Prostate gland (tissue), 2 donors: ENCODE results near the gene ADRM1. TPM values are rescaled to one million over a fixed set of nuclear protein-coding genes. Genes with fewer than 3 reads are reported as not detected.

Experiments
- DNase-seq: peaks from one replicate; pipeline ENCODE4 v3.0.0-alpha.2; 2019; ENCODE audit warnings: low spot score
- H3K27ac ChIP-seq, 2 donors: fragments of 200-600 bp; sonication (generic); 2 replicates each; pipeline ENCODE4 v1.5.1; 2017 to 2019
- H3K27me3 ChIP-seq: fragments of 200-600 bp; sonication (generic); replicated peaks from 2 replicates; pipeline ENCODE4 v1.5.1; 2019; ENCODE audit not compliant: insufficient read depth
- H3K36me3 ChIP-seq, 2 donors: fragments of 200-600 bp; sonication (generic); 1 replicate in 1 of 2; 2 replicates in 1 of 2; pipeline versions ENCODE4 v1.5.1 to v1.8.1; 2017 to 2019
- H3K4me1 ChIP-seq: fragments of 200-600 bp; sonication (generic); replicated peaks from 2 replicates; pipeline ENCODE4 v1.5.1; 2019
- H3K4me3 ChIP-seq, 2 donors: fragments of 200-600 bp; sonication (generic); 2 replicates each; pipeline ENCODE4 v1.5.1; 2017 to 2019
- H3K9me3 ChIP-seq: fragments of 200-600 bp; sonication (generic); 2 replicates; pipeline ENCODE4 v1.5.1; 2017
- POLR2A ChIP-seq: fragments of 450-650 bp; IDR thresholded peaks from one replicate; pipeline ENCODE4 v1.6.1; 2016; ENCODE audit warnings: antibody characterized with exemption, mild to moderate bottlenecking
- POLR2AphosphoS5 ChIP-seq: sonication (generic); formaldehyde crosslinking; IDR thresholded peaks from one replicate; pipeline ENCODE4 v1.6.1; 2017; ENCODE audit warnings: antibody characterized with exemption
- WGBS: methylation state at CpG from one replicate; pipeline ENCODE4 v1.1.5; 2018; 5-methylcytosine and 5-hydroxymethylcytosine counted together
- intact Hi-C: fragments of 100-400 bp; cut with DNase I; formaldehyde crosslinking; loops from one replicate; pipeline ENCODE4 v1.14.2; 2022
- total RNA-seq, 2 donors: library from RNA; depleted of rRNA; stranded (reverse); fragments of >200 nt; gene quantifications; one replicate each; pipeline ENCODE4 v1.1.0, GENCODE V29; 2016
- TF ChIP-seq, protein P1 (sequence below), 4 experiments: fragments of 200-600 bp in 2 of 4; fragments of 450-650 bp in 2 of 4; sonication (generic) in 2 of 4; IDR thresholded peaks; 1 replicate in 3 of 4; 2 replicates in 1 of 4; pipeline ENCODE4 v1.5.1; 2016 to 2019; ENCODE audit warnings: antibody characterized with exemption in 4 of 4, mild to moderate bottlenecking in 2 of 4, moderate library complexity in 2 of 4

ADRM1 gene
- total RNA-seq, 2 donors from 2014 or later = 149 to 207 TPM

DNA sequence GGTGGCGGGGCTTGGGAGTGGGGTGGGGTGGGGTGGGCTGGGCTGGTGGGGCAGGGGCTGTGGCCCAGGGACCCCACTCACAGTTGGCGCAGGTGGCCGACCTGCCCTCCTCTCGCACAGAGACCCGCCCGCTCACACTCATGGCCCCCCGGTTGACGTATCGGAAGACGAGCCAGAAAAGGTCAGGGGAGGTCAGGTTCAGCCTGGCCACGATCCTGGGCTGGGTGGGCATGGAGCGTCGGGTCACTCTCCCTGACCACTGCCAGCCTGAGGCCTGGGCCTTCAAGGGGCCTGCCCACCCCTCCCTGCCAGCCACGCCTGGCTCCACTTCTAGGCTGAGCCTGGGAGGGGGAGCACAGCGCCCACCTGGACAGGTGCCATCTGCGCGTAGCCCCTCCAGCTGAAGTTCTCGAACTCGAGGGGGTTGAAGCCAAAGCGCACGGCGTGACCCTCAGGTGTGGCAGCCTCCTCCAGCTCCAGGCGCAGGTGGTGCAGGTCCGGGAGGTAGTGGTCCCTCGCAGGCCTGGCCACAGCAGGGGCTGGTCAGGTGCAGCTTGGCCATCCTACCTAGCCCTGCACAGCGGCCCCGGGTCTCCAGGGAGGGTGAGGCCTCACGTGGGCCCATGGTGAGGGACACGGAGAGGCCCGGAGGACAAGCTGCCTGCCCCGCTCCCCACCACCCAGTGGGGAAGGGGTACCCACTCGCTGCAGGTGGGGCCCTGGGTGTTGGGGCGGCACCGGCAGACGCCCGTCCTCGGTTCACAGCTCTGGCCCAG lies 31.2 kb downstream of the ADRM1 start:
- TF ChIP-seq, protein P1, sequence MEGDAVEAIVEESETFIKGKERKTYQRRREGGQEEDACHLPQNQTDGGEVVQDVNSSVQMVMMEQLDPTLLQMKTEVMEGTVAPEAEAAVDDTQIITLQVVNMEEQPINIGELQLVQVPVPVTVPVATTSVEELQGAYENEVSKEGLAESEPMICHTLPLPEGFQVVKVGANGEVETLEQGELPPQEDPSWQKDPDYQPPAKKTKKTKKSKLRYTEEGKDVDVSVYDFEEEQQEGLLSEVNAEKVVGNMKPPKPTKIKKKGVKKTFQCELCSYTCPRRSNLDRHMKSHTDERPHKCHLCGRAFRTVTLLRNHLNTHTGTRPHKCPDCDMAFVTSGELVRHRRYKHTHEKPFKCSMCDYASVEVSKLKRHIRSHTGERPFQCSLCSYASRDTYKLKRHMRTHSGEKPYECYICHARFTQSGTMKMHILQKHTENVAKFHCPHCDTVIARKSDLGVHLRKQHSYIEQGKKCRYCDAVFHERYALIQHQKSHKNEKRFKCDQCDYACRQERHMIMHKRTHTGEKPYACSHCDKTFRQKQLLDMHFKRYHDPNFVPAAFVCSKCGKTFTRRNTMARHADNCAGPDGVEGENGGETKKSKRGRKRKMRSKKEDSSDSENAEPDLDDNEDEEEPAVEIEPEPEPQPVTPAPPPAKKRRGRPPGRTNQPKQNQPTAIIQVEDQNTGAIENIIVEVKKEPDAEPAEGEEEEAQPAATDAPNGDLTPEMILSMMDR (IDR thresholded peaks at IDR 0.05) = no peak
- TF ChIP-seq POLR2A (no peak), POLR2AphosphoS5 (no peak)
- Histone ChIP-seq H3K4me3 (no peak overlapping the region), H3K9me3 (no peaks in the 10 kb centered on the region), H3K36me3 (peaks cover 6 to 20% of the 10 kb centered on the region in 2 donors), H3K27me3 (no peaks in the 10 kb centered on the region), H3K27ac (no peak overlapping the region), H3K4me1 (no peaks in the 10 kb centered on the region)
- DNase-seq = no peak
- intact Hi-C loops = no loop called here
- 88% methylated on average over 29 of the region's 37 CpGs for WGBS

- Histone ChIP-seq H3K4me1 (no peaks in the 10 kb centered on the region), H3K27me3 (no peaks in the 10 kb centered on the region), H3K36me3 (peaks cover 6 to 12% of the 10 kb centered on the region in 2 donors), H3K27ac (no peak overlapping the region), H3K9me3 (no peaks in the 10 kb centered on the region), H3K4me3 (no peak overlapping the region)
- TF ChIP-seq, protein P1 (IDR thresholded peaks at IDR 0.05) = no peak
- TF ChIP-seq POLR2AphosphoS5 = no peak
- intact Hi-C loops = no loop called here
- 94% methylated on average over 12 of the region's 13 CpGs for WGBS
- no peak for DNase-seq
These were observed 32.1 kb downstream of the ADRM1 start for GRCh38 chr20:62334881-62335280.

DNA sequence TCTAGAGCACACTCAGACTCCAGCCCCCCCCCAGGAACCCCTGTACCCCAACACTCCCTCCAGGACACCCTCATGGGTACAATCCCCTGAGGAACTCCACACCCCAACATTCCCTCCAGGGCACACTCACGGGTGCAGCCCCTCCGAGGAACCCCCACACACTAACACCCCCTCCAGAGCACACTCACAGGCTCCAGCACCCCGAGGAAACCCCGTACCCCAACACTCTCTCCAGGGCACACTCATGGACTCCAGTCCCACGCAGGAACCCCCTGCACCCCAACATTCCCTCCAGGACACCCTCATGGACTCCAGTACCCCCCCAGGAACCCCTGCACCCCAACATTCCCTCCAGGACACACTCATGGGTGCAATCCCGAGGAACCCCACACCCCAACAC lies 32.7 kb downstream of the ADRM1 start:
- H3K4me3 ChIP-seq = no peak overlapping the region
- intact Hi-C loops = no loop called here
- TF ChIP-seq POLR2A (no peak), POLR2AphosphoS5 (no peak)
- TF ChIP-seq, protein P1 (IDR thresholded peaks at IDR 0.05) = no peak
- H3K9me3 ChIP-seq = no peaks in the 10 kb centered on the region
- H3K36me3 ChIP-seq = peaks cover 6 to 11% of the 10 kb centered on the region in 2 donors
- no peaks in the 10 kb centered on the region for H3K27me3 ChIP-seq
- 91% methylated on average over 6 of the region's 6 CpGs for WGBS
- H3K4me1 ChIP-seq = no peaks in the 10 kb centered on the region
- H3K27ac ChIP-seq = no peak overlapping the region
- DNase-seq = no peak

- Histone ChIP-seq H3K27ac (no peak overlapping the region), H3K4me1 (no peaks in the 10 kb centered on the region), H3K9me3 (no peaks in the 10 kb centered on the region), H3K4me3 (no peak overlapping the region), H3K27me3 (no peaks in the 10 kb centered on the region), H3K36me3 (peaks cover 6 to 7% of the 10 kb centered on the region in 2 donors)
- intact Hi-C loops = no loop called here
- 88% methylated on average over 10 of the region's 11 CpGs for WGBS
- no peak for DNase-seq
- TF ChIP-seq POLR2AphosphoS5 (no peak), POLR2A (no peak)
- TF ChIP-seq, protein P1 (IDR thresholded peaks at IDR 0.05) = no peak
These were observed 33.5 kb downstream of the ADRM1 start for GRCh38 chr20:62336329-62336728.
